ENCODE results near the gene FRYL.

DNA sequence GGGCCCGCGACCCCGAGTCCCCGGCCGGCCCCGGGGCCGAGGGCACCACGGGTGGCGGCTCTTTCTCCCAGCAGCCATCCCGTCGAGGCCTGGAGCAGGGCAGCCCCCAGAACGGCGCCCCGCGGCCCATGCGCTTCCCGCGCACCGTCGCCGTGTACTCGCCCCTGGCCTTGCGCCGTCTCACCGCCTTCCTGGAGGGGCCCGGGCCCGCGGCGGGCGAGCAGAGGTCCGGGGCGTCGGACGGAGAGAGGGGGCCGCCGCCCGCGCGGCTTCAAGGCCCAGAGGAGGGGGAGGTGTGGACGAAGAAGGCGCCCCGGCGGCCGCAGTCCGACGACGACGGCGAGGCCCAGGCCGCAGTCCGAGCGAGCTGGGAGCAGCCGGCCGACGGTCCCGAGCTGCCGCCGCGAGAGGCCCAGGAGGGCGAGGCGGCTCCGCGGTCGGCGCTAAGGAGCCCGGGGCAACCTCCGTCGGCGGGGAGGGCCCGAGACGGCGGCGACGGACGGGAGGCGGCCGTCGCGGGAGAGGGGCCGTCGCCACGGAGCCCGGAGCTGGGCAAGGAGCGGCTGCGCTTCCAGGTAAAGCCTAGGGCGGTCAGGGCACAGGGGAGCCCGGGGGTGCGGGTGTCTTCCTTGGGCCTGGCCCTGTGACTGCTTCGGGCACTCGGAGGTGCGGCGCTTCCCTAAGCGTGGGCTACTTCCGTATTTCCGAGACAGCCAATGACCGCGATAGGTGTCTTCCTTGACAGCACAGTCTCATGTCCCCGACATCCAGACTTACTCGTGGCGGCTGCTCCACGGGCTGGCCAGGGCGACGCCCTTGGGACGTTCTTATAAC lies 289.2 kb downstream of the FRYL start:
- no peak for TF ChIP-seq POLR2AphosphoS5 (IDR thresholded peaks at IDR 0.05; ENCODE audit: borderline replicate concordance, low read depth, low read length)
- no peak for TF ChIP-seq EZH2 (IDR thresholded peaks at IDR 0.05)

Data from SK-N-MC (cell line).